Spleen (tissue), 11 donors: Measurements from ENCODE around the gene TNNT1. TPM values are rescaled to one million over a fixed set of nuclear protein-coding genes. Genes with fewer than 3 reads are reported as not detected.

Experiments used
- DNase-seq: peaks from one replicate; pipeline ENCODE4 v3.0.0-alpha.2; 2020
- H3K27ac ChIP-seq, 8 donors: fragments of 200-600 bp; sonication (generic) in 7 of 8; 1 replicate in 4 of 8; 2 replicates in 4 of 8; pipeline versions ENCODE4 v1.5.0 to v1.8.0; 2016 to 2021; ENCODE audit warnings: inconsistent platforms in 4 of 8, mild to moderate bottlenecking in 4 of 8, moderate library complexity in 1 of 8
- H3K27me3 ChIP-seq, 7 donors: fragments of 200-600 bp; sonication (generic) in 6 of 7; replicated peaks in 1 of 7; 1 replicate in 4 of 7; 2 replicates in 3 of 7; pipeline versions ENCODE4 v1.5.0 to v1.8.0; 2016 to 2021; ENCODE audit warnings: inconsistent platforms in 3 of 7, mild to moderate bottlenecking in 1 of 7
- H3K36me3 ChIP-seq, 6 donors: fragments of 200-600 bp; sonication (generic) in 5 of 6; 1 replicate in 4 of 6; 2 replicates in 2 of 6; pipeline versions ENCODE4 v1.5.0 to v1.8.0; 2016 to 2021; ENCODE audit warnings: inconsistent platforms in 2 of 6
- H3K4me1 ChIP-seq, 6 donors: fragments of 200-600 bp; sonication (generic) in 5 of 6; 1 replicate in 3 of 6; 2 replicates in 3 of 6; pipeline versions ENCODE4 v1.5.0 to v1.8.0; 2016 to 2021; ENCODE audit warnings: inconsistent platforms in 3 of 6
- H3K4me3 ChIP-seq, 8 donors: fragments of 200-600 bp; sonication (generic) in 7 of 8; 1 replicate in 4 of 8; 2 replicates in 4 of 8; pipeline versions ENCODE4 v1.5.0 to v1.8.0; 2016 to 2021; ENCODE audit warnings: inconsistent platforms in 4 of 8, mild to moderate bottlenecking in 4 of 8, moderate library complexity in 2 of 8
- H3K9me3 ChIP-seq, 8 donors: fragments of 200-600 bp; sonication (generic) in 7 of 8; 1 replicate in 4 of 8; 2 replicates in 4 of 8; pipeline versions ENCODE4 v1.5.0 to v1.8.0; 2016 to 2021; ENCODE audit warnings: inconsistent platforms in 4 of 8
- POLR2A ChIP-seq, 3 donors: fragments of 450-650 bp; IDR thresholded peaks; one replicate each; pipeline ENCODE4 v1.5.1; 2017; ENCODE audit warnings: antibody characterized with exemption in 3 of 3, mild to moderate bottlenecking in 1 of 3
- POLR2AphosphoS5 ChIP-seq, 3 donors: sonication (generic); formaldehyde crosslinking; IDR thresholded peaks; one replicate each; pipeline ENCODE4 v1.5.1; 2017; ENCODE audit warnings: antibody characterized with exemption in 3 of 3
- WGBS, 5 donors: extraction: QIAGEN DNeasy Blood & Tissue Kit in 3 of 5; methylation state at CpG; one replicate each; pipeline versions ENCODE4 v1.1.5 to v1.1.7; 2013 to 2018; 5-methylcytosine and 5-hydroxymethylcytosine counted together
- intact Hi-C: fragments of 100-400 bp; cut with DNase I; formaldehyde crosslinking; loops from one replicate; pipeline ENCODE4 v1.15.0; 2023; ENCODE audit warnings: low total_unique reads
- polyA plus RNA-seq, 3 donors: library from polyadenylated mRNA; stranded (reverse); fragments of 200-250 nt; gene quantifications; one replicate each; pipeline ENCODE4 v1.2.1, GENCODE V29; 2013
- total RNA-seq, 7 donors: library from RNA; depleted of rRNA in 3 of 7; stranded (reverse); fragments of >200 nt in 3 of 7; fragmentation: NEBNext Ultra II Directional in 4 of 7; extraction: Animal tissue kit (Norgen Biotek cat#: 25700) in 4 of 7; gene quantifications; one replicate each; pipeline versions ENCODE4 v1.1.0 to v1.2.1, GENCODE V29; 2016 to 2021
- TF ChIP-seq, protein P1 (sequence below), 11 experiments: fragments of 200-600 bp in 7 of 11; fragments of 450-650 bp in 4 of 11; sonication (generic) in 4 of 11; IDR thresholded peaks in 8 of 11; conservative IDR thresholded peaks in 3 of 11; 1 replicate in 7 of 11; 2 replicates in 4 of 11; pipeline versions ENCODE4 v1.4.0 to v1.8.0; 2016 to 2021; ENCODE audit warnings: antibody characterized with exemption in 11 of 11, inconsistent platforms in 4 of 11, mild to moderate bottlenecking in 1 of 11
- donor health status: healthy with polysubstance abuse.
- donor health status: DM: no; HTN: no; CAD: no; lungs with moderate emphysema.
- donor health status: DM: no; HTN: no; CAD: no.
- donor health status: Bipolar disorder and iron deficiency.
- donor health status: healthy.
- donor health status: DM: no; HTN: no; CAD: no.
- donor health status: DM: yes; HTN: yes; CAD: no.

TNNT1 gene
- total and polyA plus RNA-seq, 10 donors: 0.26 to 6.2 (median 1.5) TPM; not detected in 3

DNA sequence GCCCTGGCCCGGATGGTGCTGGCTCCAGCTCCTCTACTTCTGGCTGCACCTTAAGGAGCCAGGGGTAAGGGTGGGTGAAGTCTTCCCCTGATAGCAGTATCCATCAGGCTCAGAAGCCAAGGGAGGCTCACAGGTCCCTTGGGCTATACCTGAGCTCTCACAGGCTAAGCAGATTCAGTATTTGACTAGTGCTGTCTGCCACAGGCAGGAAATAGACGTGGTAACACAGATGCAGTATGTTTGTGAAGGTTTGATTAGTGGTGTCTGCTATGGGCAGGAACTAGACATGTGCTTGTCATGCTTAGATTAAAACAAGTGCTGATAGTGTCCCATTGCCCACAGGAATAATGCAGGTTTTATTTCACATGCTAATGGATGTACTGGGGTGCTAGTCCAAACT, 27.1 kb upstream of the TNNT1 start:
- TF ChIP-seq, protein P1, sequence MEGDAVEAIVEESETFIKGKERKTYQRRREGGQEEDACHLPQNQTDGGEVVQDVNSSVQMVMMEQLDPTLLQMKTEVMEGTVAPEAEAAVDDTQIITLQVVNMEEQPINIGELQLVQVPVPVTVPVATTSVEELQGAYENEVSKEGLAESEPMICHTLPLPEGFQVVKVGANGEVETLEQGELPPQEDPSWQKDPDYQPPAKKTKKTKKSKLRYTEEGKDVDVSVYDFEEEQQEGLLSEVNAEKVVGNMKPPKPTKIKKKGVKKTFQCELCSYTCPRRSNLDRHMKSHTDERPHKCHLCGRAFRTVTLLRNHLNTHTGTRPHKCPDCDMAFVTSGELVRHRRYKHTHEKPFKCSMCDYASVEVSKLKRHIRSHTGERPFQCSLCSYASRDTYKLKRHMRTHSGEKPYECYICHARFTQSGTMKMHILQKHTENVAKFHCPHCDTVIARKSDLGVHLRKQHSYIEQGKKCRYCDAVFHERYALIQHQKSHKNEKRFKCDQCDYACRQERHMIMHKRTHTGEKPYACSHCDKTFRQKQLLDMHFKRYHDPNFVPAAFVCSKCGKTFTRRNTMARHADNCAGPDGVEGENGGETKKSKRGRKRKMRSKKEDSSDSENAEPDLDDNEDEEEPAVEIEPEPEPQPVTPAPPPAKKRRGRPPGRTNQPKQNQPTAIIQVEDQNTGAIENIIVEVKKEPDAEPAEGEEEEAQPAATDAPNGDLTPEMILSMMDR (IDR thresholded peaks at IDR 0.05 in 8 of 11, conservative IDR thresholded peaks at IDR 0.05 in 3 of 11): no peak
- intact Hi-C loops: no loop called here
- peaks cover 0 to 4% (median 0%) of the 10 kb centered on the region in 8 donors for H3K9me3 ChIP-seq
- peaks cover 11 to 100% (median 86%) of the 10 kb centered on the region in 7 donors for H3K27me3 ChIP-seq
- H3K4me1 ChIP-seq: peaks cover 14 to 48% (median 33%) of the 10 kb centered on the region in 6 donors
- H3K36me3 ChIP-seq: no peaks in the 10 kb centered on the region
- no peak overlapping the region for H3K4me3 ChIP-seq
- no peak overlapping the region for H3K27ac ChIP-seq
- 30 to 50% (median 41%) methylated on average over 2 of the region's 2 CpGs for whole genome bisulfite sequencing, 5 donors
- no peak for DNase-seq

DNA sequence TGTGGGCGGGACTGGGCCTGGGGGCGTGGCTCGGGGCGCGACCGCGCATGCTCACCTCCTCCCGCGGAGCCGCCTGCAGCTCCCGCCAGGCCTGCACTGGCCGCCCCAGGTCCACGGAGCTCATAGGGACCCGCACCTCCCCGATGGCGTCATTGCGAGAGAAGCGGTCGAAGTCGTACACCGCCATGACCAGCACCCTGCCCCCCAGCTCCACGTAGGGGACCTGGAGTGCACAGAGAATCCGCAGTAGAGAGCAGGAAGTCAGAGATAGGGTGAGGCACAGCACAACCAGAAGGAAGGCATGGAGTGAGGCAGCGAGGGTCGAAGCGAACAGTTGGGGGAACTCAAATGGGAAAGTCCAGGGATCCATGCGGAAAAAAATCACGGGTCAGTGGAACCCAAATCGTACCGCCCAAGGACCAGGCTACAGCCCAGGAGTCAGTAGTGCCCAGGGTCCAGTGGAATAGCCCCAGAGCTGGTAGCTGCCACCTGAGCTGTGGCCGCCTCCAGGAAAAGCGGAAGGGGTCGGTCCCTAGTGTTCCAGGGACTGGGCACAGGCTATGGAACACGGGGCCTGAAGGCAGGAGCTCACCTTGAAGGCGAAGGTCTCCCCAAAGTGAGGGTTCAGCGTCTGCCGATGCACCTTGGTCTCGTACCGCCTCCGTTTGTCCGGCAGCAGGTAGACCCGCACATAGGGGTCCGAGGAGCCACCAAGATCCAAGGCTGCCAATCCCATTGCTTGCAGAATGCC, 26.3 kb upstream of the TNNT1 start:
- Histone ChIP-seq H3K27me3 (peaks cover 11 to 100% (median 85%) of the 10 kb centered on the region in 7 donors), H3K9me3 (peaks cover 0 to 4% (median 0%) of the 10 kb centered on the region in 8 donors), H3K4me1 (peaks cover 14 to 45% (median 32%) of the 10 kb centered on the region in 6 donors), H3K36me3 (no peaks in the 10 kb centered on the region), H3K27ac (no peak overlapping the region), H3K4me3 (no peak overlapping the region)
- intact Hi-C loops: no loop called here
- TF ChIP-seq POLR2AphosphoS5 (IDR thresholded peaks at IDR 0.05) (no peak), POLR2A (IDR thresholded peaks at IDR 0.05) (no peak)
- TF ChIP-seq, protein P1 (IDR thresholded peaks at IDR 0.05 in 8 of 11, conservative IDR thresholded peaks at IDR 0.05 in 3 of 11): no peak
- DNase-seq: no peak
- 50 to 71% (median 58%) methylated on average over 43 of the region's 43 CpGs for WGBS, 5 donors

DNA sequence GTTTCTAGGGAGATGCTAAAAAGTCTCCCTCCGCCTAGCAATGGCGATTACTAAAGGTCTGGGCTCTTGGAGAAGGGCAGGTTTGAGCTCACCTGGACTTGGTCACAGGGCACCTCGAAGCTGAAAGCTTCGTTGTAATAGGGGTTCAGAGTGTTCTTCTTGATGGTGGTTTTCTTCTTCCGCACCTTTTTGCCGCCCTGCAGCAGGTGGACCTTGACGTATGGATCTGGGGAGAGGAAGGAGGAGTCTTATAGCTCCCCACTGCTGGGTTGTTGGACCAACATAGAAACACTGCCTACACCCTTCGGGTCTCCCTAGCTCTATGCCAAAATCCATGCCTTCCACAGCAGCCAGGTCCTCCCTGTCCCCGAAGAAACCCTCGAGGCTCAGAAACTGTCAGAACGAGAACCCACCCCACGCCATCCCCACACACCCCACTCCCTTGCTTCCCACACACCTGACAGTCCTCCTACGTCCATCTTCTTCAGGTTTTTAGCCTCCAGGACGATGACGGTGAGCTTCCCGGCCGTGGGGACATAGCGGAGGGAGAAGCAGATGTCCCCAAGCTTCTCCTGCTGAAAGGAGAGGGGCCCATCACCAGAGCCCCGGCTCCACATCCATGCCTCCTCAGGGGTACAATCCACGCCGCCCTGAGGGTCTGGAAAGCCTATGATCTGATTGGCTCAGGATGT, 25.6 kb upstream of the TNNT1 start:
- Histone ChIP-seq H3K4me1 (peaks cover 7 to 37% (median 24%) of the 10 kb centered on the region in 6 donors), H3K36me3 (no peaks in the 10 kb centered on the region), H3K9me3 (peaks cover 0 to 4% (median 0%) of the 10 kb centered on the region in 8 donors), H3K4me3 (peak overlapping the region in 1 of 8 donors; percentile 71), H3K27ac (no peak overlapping the region), H3K27me3 (peaks cover 11 to 100% (median 85%) of the 10 kb centered on the region in 7 donors)
- no peak for DNase-seq
- TF ChIP-seq POLR2AphosphoS5 (IDR thresholded peaks at IDR 0.05) (no peak), POLR2A (IDR thresholded peaks at IDR 0.05) (no peak)
- TF ChIP-seq, protein P1 (IDR thresholded peaks at IDR 0.05 in 8 of 11, conservative IDR thresholded peaks at IDR 0.05 in 3 of 11): no peak
- intact Hi-C loops: no loop called here
- WGBS, 5 donors: 46 to 69% (median 61%) methylated on average over 20 to 21 of the region's 21 CpGs
